Keratinocyte (primary cell): ENCODE measurements around the gene CABP4.

Experiments used
- CTCF ChIP-seq, 3 experiments: IDR thresholded peaks in 1 of 3; conservative IDR thresholded peaks in 1 of 3; optimal IDR thresholded peaks in 1 of 3; 2 replicates in 2 of 3; 3 replicates in 1 of 3; pipeline versions ENCODE3 to v1.5.1; 2011; ENCODE audit warnings: low read length in 3 of 3, mild to moderate bottlenecking in 3 of 3, moderate library complexity in 2 of 3, control low read depth in 1 of 3, inconsistent platforms in 1 of 3; ENCODE audit not compliant: insufficient read depth in 2 of 3; ENCODE audit errors: extremely low read depth in 1 of 3
- EZH2 ChIP-seq: IDR thresholded peaks from one replicate; pipeline ENCODE4 v1.6.1; 2012; ENCODE audit warnings: inconsistent platforms, mild to moderate bottlenecking, low read length, moderate library complexity

- no peak for TF ChIP-seq CTCF (optimal IDR thresholded peaks at IDR 0.05 in 1 of 3, IDR thresholded peaks at IDR 0.05 in 1 of 3, conservative IDR thresholded peaks at IDR 0.05 in 1 of 3; ENCODE audit: extremely low read depth in 1 of 3, insufficient read depth in 2 of 3, low read length in 3 of 3)
- TF ChIP-seq EZH2: no peak
Observed at GRCh38 chr11:67408437-67409200, 46.5 kb upstream of the CABP4 start.
